Progenitor cell of endocrine pancreas (in vitro differentiated cells): Measurements from ENCODE around the gene PPP6R1. TPM values are rescaled to one million over a fixed set of nuclear protein-coding genes. Genes with fewer than 3 reads are reported as not detected.

Source experiments
- DNase-seq: peaks from one replicate; pipeline ENCODE4 v3.0.0; 2021; ENCODE audit warnings: low spot score; ENCODE audit not compliant: unreplicated experiment
- H3K27ac Mint-ChIP-seq: 2 replicates; pipeline ENCODE4 v1.8.0; 2021; ENCODE audit warnings: mild to moderate bottlenecking, moderate library complexity, mixed read lengths
- H3K27me3 Mint-ChIP-seq: 2 replicates; pipeline ENCODE4 v1.8.0; 2021; ENCODE audit warnings: mixed read lengths
- H3K36me3 Mint-ChIP-seq: 2 replicates; pipeline ENCODE4 v1.8.0; 2022; ENCODE audit warnings: mixed read lengths; ENCODE audit not compliant: insufficient read depth
- H3K4me1 Mint-ChIP-seq: 2 replicates; pipeline ENCODE4 v1.8.0; 2021; ENCODE audit warnings: low read depth, mixed read lengths
- H3K4me3 Mint-ChIP-seq: 2 replicates; pipeline ENCODE4 v1.8.0; 2021; ENCODE audit warnings: low read depth, mild to moderate bottlenecking, moderate library complexity, mixed read lengths
- H3K9me3 Mint-ChIP-seq: 2 replicates; pipeline ENCODE4 v1.8.0; 2021; ENCODE audit warnings: low read depth, mixed read lengths
- total RNA-seq: library from RNA; stranded (reverse); gene quantifications from 2 replicates; pipeline ENCODE4 v1.2.1, GENCODE V29; 2021
- TF ChIP-seq, protein P1 (sequence below): fragments of 200-600 bp; sonication (generic); IDR thresholded peaks from one replicate; pipeline ENCODE4 v1.5.0; 2021; ENCODE audit warnings: antibody characterized with exemption, mild to moderate bottlenecking; ENCODE audit not compliant: unreplicated experiment

PPP6R1 gene
- total RNA-seq, 1 donor from 2014 or later = 72.3 TPM

DNA sequence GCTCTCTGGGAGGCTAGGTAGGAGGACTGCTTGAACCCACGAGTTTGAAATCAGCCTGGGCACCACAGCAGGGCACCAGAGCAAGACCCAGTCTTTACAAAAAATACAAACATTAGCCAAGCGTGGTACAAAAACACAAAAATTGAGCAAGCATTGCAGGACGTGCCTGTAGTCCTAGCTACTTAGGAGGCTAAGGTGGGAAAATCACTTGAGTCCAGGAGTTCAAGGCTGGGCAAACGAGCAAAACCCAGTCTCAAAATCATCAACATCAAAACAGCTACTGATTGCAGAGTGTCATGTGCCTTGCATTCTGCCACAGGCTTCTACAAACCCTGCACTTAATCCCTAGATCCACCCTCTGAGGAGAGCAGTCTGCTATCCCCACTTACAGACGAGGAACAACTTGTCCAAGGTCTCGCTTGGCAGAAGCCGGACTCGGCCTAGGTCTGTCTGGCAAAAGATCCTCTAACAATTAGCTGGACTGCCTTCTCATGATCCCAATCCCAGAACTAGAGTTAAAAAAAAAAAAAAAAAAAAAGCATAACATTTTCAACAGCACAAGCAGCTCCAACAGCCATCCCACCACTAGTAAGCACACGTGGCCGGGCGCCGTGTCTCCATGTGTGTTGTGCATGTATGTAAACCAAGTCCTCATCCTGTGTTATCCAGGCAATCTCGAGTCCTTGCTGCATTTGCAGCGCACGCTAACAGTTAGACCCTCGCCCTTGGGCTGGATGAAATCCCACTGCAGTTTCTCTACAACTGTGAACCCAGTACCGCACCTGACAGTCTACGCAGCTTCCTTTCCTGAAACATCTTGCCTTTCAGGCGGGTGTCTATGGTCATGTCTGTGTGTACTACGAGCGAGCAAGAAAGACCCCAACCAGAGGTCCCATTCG, 2.0 kb downstream of the PPP6R1 start:
- no peaks in the 10 kb centered on the region for H3K36me3 Mint-ChIP-seq
- TF ChIP-seq, protein P1, sequence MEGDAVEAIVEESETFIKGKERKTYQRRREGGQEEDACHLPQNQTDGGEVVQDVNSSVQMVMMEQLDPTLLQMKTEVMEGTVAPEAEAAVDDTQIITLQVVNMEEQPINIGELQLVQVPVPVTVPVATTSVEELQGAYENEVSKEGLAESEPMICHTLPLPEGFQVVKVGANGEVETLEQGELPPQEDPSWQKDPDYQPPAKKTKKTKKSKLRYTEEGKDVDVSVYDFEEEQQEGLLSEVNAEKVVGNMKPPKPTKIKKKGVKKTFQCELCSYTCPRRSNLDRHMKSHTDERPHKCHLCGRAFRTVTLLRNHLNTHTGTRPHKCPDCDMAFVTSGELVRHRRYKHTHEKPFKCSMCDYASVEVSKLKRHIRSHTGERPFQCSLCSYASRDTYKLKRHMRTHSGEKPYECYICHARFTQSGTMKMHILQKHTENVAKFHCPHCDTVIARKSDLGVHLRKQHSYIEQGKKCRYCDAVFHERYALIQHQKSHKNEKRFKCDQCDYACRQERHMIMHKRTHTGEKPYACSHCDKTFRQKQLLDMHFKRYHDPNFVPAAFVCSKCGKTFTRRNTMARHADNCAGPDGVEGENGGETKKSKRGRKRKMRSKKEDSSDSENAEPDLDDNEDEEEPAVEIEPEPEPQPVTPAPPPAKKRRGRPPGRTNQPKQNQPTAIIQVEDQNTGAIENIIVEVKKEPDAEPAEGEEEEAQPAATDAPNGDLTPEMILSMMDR = no peak
- peak overlapping the region; percentile 97 for H3K4me3 Mint-ChIP-seq
- peak overlapping the region; percentile 93 for H3K27ac Mint-ChIP-seq
- no peaks in the 10 kb centered on the region for H3K9me3 Mint-ChIP-seq
- H3K4me1 Mint-ChIP-seq = peaks cover 23% of the 10 kb centered on the region
- H3K27me3 Mint-ChIP-seq = no peaks in the 10 kb centered on the region
- DNase-seq = no peak

DNA sequence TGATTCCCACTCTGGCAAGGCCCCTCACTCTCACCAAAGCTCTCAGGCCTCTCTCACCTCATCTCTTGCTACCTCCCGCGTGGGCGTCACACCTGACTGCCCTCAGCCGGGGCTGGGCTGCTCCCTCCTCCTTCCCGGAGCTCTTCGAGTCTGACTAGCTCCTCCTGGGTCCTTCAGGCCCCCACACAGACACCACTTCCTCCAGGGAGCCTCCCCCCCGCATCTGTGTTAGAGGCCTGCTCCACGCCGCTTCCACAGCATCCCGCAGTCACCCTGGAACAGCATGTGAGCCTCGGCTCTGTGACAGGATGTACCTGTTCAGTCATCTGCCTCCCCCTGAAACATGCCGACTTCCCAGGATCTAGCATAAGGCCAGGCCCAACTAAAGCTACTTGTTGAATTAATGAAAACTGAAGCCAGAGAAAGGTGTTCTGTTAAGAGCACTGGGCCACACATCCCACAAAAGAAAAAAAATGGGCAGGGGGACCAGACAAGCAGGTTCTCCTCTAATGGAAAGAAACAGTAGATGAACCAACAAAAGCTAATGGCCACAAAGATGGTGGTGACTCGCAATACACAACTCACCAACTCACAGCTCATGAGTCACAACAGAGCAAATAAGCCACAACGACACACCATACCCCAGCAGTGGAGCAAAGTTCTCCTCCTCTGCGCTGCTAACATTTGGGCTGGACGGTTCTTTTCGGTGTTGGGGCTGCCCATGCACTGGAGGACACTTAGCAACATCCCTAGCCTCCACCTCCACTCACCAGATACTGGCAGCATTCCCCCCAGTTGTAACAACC, 3.0 kb downstream of the PPP6R1 start:
- Mint-ChIP-seq H3K27ac (peak overlapping the region; percentile 78), H3K27me3 (no peaks in the 10 kb centered on the region)

DNA sequence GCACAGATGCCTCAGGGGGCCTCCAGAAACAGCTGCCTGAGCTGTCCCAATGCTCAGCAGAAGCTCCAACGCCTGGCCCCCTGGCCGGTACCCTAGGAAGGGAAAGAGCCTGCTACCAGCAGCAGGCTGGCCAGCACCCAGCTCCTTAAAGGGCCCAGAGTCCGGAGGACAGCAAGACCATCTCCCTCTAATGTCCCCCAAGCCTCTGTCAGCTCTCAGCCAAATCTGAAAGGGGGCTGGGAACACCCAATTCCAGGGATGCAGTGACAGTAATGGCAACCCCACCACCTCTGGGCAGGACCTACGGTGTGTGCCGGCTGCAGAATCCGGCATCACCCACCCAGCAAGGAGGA, 4.2 kb downstream of the PPP6R1 start:
- H3K36me3 Mint-ChIP-seq = no peaks in the 10 kb centered on the region
- no peaks in the 10 kb centered on the region for H3K27me3 Mint-ChIP-seq
- no peak overlapping the region for H3K27ac Mint-ChIP-seq
- no peak for DNase-seq
- H3K4me1 Mint-ChIP-seq = peaks cover 23% of the 10 kb centered on the region
- TF ChIP-seq, protein P1 = no peak
- no peaks in the 10 kb centered on the region for H3K9me3 Mint-ChIP-seq
- no peak overlapping the region for H3K4me3 Mint-ChIP-seq

More for the DNA sequence above, 3.0 kb downstream of the PPP6R1 start:
- peak overlapping the region; percentile 97 for H3K4me3 Mint-ChIP-seq
- peaks cover 23% of the 10 kb centered on the region for H3K4me1 Mint-ChIP-seq
- TF ChIP-seq, protein P1 = no peak
- no peak for DNase-seq
- no peaks in the 10 kb centered on the region for H3K36me3 Mint-ChIP-seq
- H3K9me3 Mint-ChIP-seq = no peaks in the 10 kb centered on the region

DNA sequence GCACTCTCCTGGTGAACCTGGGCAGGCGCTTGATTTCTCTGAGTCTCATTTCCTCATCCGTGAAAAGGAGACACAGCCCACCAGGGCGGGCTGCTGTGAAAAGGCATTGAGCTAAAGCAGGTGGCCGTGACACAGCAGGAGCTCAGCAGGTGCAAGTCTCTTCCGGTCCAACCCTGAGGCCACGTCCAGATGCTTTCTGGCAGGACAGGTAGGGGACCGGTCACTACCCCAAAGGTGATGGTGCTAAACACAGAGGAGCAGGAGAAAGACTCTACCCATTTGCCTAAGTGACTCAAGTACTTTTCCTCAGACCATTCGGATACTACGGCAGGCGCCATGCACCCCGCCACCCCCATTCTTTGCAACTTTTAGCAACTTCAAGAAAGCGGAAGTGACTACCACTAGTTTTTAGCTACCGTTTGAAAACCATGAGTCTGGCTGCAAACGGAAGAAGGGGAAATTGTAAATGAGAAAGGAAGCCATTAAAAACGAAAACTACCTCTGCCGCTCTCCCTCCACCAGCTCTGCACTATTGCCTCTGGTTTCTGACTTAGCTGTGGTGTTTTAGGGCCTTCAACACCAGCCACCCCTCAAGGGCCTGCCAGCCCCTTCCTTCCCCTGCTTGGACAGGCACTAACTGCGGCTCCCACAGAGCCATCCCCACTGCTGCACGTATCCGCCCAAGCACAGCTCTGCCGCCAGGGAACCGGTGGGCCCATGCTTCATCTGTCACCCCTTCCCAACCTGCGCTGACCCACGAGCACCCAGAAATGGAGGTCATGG, 4.8 kb downstream of the PPP6R1 start:
- H3K4me1 Mint-ChIP-seq = peaks cover 23% of the 10 kb centered on the region
- TF ChIP-seq, protein P1 = no peak
- peak overlapping the region; percentile 45 for H3K27ac Mint-ChIP-seq
- H3K36me3 Mint-ChIP-seq = no peaks in the 10 kb centered on the region
- H3K4me3 Mint-ChIP-seq = no peak overlapping the region
- no peaks in the 10 kb centered on the region for H3K27me3 Mint-ChIP-seq
- no peaks in the 10 kb centered on the region for H3K9me3 Mint-ChIP-seq
- no peak for DNase-seq
